ENCODE data around the gene ACAP3. TPM values are rescaled to one million over a fixed set of nuclear protein-coding genes. Genes with fewer than 3 reads are reported as not detected.

Gene ACAP3
- total RNA-seq, 1 experiment from 2014 or later: 67.6 TPM

DNA sequence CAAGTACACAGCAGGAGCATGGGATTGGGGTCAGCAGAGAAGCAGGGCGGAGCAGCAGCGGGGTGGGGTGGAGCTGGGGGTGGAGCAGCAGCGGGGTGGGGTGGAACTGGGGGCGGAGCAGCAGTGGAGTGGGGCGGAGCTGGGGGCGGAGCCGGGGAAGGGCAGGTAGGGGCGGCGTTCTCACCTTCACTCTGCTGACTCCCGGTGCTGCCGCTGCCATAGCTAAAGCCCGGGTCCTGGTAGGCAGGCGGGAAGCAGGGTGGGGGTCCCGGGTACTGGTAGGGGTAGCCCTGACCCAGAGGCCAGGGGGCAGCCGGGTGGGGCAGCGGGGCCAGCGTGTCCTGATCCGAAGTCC is 30.0 kb upstream of the ACAP3 start:
- Histone ChIP-seq H3K4me1 (ENCODE audit: insufficient read depth, low read length, poor library complexity, severe bottlenecking) (no peaks in the 10 kb centered on the region), H3K9me3 (ENCODE audit: low read depth, low read length, poor library complexity, severe bottlenecking) (no peaks in the 10 kb centered on the region), H3K27ac (ENCODE audit: low read depth, low read length, poor library complexity, severe bottlenecking) (no peak overlapping the region), H3K36me3 (ENCODE audit: insufficient read depth, low read length, poor library complexity, severe bottlenecking) (peaks cover 9% of the 10 kb centered on the region), H3K4me3 (ENCODE audit: low read depth, low read length, poor library complexity, severe bottlenecking) (no peak overlapping the region), H3K27me3 (replicated peaks; ENCODE audit: insufficient read depth, low read depth, low read length, poor library complexity) (no peaks in the 10 kb centered on the region)
- CTCF ChIA-PET: no interaction called here
- DNase-seq (ENCODE audit: low spot score): no peak
- intact Hi-C loops (cut with micrococcal nuclease; ENCODE audit: unreplicated experiment): no loop called here
- no peak for TF ChIP-seq EZH2 (IDR thresholded peaks at IDR 0.05; ENCODE audit: borderline replicate concordance, low read depth, low read length, poor library complexity, severe bottlenecking)
- no peak for TF ChIP-seq CTCF (conservative IDR thresholded peaks at IDR 0.05; ENCODE audit: low read depth, low read length)
- POLR2A ChIA-PET (ENCODE audit: low non-redundant PET): no interaction called here
- BruUV-seq (replicated peaks): no TSS peak

DNA sequence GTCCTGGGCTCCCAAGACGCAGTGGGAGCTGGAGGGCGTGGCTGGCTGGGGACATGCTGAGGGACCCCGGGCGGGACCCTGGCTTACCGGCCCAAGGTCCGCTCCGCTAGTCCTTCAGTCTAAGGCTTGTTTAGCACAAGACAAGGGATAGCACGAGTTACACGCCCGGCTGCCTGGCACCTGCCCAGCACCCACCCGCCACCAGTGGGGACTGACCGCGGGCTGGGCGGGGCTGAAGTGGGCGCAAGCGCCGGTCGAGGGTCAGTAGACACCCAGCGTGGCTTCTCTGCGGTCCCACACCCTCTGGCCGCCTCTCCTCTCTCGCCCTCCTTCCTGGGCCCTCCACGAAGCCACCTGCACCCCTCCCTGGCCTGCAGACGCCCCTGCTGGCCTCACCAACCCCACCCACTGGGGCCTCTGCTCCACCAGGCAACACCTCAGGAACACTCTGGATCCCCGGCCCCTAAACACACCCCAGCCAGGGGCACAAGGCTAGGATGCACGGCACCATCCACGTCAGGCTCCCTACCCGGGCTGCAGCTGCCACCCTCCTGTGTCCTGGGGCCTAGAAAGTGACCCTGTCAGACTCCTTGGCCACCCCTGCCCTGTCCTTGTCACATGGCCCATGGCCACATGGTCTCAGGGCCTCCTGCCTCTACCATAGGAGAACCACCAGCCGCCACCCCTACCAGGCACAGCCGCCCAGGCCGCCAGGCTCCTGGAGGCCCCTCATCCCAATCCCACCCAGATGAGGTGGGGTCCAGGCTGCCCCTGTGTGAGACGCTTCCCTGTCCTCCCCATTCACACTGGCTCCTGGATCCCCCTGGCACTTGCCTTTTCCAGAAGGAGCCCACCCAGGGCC is 29.4 kb upstream of the ACAP3 start:
- H3K4me3 ChIP-seq (ENCODE audit: low read depth, low read length, poor library complexity, severe bottlenecking): no peak overlapping the region
- no TSS peak for BruUV-seq (replicated peaks)
- no peaks in the 10 kb centered on the region for H3K9me3 ChIP-seq (ENCODE audit: low read depth, low read length, poor library complexity, severe bottlenecking)
- no peaks in the 10 kb centered on the region for H3K4me1 ChIP-seq (ENCODE audit: insufficient read depth, low read length, poor library complexity, severe bottlenecking)
- DNase-seq (ENCODE audit: low spot score): no peak
- ChIA-PET CTCF (no interaction called here), POLR2A (ENCODE audit: low non-redundant PET) (no interaction called here)
- intact Hi-C loops (cut with micrococcal nuclease; ENCODE audit: unreplicated experiment): no loop called here
- H3K36me3 ChIP-seq (ENCODE audit: insufficient read depth, low read length, poor library complexity, severe bottlenecking): peaks cover 9% of the 10 kb centered on the region
- no peak overlapping the region for H3K27ac ChIP-seq (ENCODE audit: low read depth, low read length, poor library complexity, severe bottlenecking)
- no peaks in the 10 kb centered on the region for H3K27me3 ChIP-seq (replicated peaks; ENCODE audit: insufficient read depth, low read depth, low read length, poor library complexity)
- TF ChIP-seq EZH2 (IDR thresholded peaks at IDR 0.05; ENCODE audit: borderline replicate concordance, low read depth, low read length, poor library complexity, severe bottlenecking): no peak
- no peak for TF ChIP-seq CTCF (conservative IDR thresholded peaks at IDR 0.05; ENCODE audit: low read depth, low read length)

DNA sequence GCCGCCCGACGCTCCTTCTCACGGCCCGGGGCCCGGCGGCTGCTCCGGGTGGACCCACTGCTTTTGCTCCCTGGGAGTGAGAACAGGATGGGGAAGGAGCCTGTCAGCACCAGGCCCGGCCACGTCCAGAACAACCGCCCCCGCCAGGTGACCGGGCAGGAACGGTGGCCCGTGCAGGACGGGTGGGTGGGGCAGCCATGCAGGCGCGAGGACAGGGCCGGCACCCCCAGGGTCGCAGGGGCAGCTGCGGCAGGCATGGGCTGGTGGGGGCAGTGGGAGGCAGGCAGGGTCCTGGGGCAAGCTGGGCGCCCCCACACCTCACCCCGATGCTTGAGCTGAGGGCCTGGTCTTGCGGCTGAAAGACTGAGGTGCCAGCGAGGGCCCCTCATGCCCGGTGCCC is 28.7 kb upstream of the ACAP3 start:
- no peaks in the 10 kb centered on the region for H3K27me3 ChIP-seq (replicated peaks; ENCODE audit: insufficient read depth, low read depth, low read length, poor library complexity)

More for the DNA sequence above, 28.7 kb upstream of the ACAP3 start:
- CTCF ChIA-PET: no interaction called here
- no peak for DNase-seq (ENCODE audit: low spot score)
- intact Hi-C loops (cut with micrococcal nuclease; ENCODE audit: unreplicated experiment): no loop called here
- Histone ChIP-seq H3K36me3 (ENCODE audit: insufficient read depth, low read length, poor library complexity, severe bottlenecking) (peaks cover 9% of the 10 kb centered on the region), H3K9me3 (ENCODE audit: low read depth, low read length, poor library complexity, severe bottlenecking) (no peaks in the 10 kb centered on the region), H3K4me3 (ENCODE audit: low read depth, low read length, poor library complexity, severe bottlenecking) (no peak overlapping the region), H3K27ac (ENCODE audit: low read depth, low read length, poor library complexity, severe bottlenecking) (no peak overlapping the region), H3K4me1 (ENCODE audit: insufficient read depth, low read length, poor library complexity, severe bottlenecking) (no peaks in the 10 kb centered on the region)
- POLR2A ChIA-PET (ENCODE audit: low non-redundant PET): no interaction called here
- TF ChIP-seq EZH2 (IDR thresholded peaks at IDR 0.05; ENCODE audit: borderline replicate concordance, low read depth, low read length, poor library complexity, severe bottlenecking) (no peak), CTCF (conservative IDR thresholded peaks at IDR 0.05; ENCODE audit: low read depth, low read length) (no peak)
- BruUV-seq (replicated peaks): no TSS peak
